Bronchial epithelial cell (primary cell): ENCODE data around the gene DNAJC5. TPM values are rescaled to one million over a fixed set of nuclear protein-coding genes. Genes with fewer than 3 reads are reported as not detected.

ENCODE experiments used
- DNase-seq: peaks from one replicate; pipeline ENCODE4 v3.0.0-alpha.2; 2010; ENCODE audit warnings: low read depth
- FAIRE-seq: peaks from 2 replicates; lab custom pipeline; 2011; peaks lifted over from hg19 to GRCh38; lab: Jason Lieb, UNC
- H3K27me3 ChIP-seq: 2 replicates; pipeline ENCODE4 v1.5.1; 2011; ENCODE audit warnings: low read length; ENCODE audit not compliant: control insufficient read depth, insufficient read depth
- H3K36me3 ChIP-seq: 2 replicates; pipeline ENCODE4 v1.5.1; 2011; ENCODE audit warnings: low read length; ENCODE audit not compliant: control insufficient read depth, insufficient read depth
- H3K4me3 ChIP-seq: 2 replicates; pipeline ENCODE4 v1.5.1; 2011; ENCODE audit warnings: mild to moderate bottlenecking, low read depth, low read length, control low read depth
- total RNA-seq: library from RNA; depleted of rRNA; stranded (reverse); fragments of >200 nt; gene quantifications from 2 replicates; pipeline ENCODE4 v1.2.1, GENCODE V29; 2014
- TF ChIP-seq, protein P1 (sequence below): IDR thresholded peaks from 2 replicates; pipeline ENCODE4 v1.5.1; 2011; ENCODE audit warnings: mild to moderate bottlenecking, moderate library complexity, low read length, control low read depth, inconsistent platforms; ENCODE audit not compliant: insufficient read depth, severe bottlenecking

Gene DNAJC5
- total RNA-seq, 1 donor from 2014 or later, result 121 TPM

DNA sequence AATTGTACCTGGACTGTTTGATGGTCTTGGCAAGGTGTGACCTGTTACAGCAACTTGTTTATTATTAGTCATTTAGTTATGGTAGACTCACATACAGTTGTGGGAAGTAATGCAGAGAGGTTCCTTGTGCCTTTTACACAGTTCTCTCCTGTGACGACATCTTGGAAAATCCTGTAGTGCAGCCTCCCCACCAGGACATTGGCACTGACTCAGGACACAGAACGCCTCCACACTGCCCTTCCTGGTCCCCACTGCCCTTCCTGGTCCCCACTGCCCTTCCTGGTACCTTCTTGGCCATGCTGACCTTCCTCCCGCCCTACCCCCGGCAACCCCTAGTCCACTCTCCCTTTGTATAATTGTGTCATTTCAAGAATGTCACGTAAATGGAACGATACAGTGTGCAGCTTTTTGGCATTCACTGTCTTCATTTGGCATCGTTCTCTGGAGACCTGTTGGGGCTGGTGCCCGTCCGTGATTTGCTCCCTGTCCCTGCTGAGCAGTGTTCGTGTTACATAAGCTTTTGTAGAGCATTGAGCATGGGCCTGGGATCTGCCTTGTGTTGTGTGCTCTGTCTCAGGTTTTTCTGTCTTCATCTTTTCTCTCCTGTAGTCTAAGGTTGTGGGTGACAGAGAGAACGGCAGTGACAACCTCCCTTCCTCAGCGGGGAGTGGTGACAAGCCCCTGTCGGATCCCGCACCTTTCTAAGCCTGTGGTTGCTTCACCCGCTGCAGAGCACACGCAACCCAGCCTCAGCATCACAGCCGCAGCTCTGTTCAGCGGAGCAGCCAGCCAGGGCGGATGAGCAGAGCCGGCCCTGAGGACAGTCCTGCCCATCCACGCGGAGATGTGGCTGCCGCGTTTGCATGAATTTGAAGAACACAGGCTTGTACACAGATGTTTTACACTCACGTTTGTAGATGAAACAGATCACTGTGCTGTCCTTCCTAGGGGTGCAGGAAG lies 5.4 kb upstream of the DNAJC5 start:
- TF ChIP-seq, protein P1, sequence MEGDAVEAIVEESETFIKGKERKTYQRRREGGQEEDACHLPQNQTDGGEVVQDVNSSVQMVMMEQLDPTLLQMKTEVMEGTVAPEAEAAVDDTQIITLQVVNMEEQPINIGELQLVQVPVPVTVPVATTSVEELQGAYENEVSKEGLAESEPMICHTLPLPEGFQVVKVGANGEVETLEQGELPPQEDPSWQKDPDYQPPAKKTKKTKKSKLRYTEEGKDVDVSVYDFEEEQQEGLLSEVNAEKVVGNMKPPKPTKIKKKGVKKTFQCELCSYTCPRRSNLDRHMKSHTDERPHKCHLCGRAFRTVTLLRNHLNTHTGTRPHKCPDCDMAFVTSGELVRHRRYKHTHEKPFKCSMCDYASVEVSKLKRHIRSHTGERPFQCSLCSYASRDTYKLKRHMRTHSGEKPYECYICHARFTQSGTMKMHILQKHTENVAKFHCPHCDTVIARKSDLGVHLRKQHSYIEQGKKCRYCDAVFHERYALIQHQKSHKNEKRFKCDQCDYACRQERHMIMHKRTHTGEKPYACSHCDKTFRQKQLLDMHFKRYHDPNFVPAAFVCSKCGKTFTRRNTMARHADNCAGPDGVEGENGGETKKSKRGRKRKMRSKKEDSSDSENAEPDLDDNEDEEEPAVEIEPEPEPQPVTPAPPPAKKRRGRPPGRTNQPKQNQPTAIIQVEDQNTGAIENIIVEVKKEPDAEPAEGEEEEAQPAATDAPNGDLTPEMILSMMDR, result no peak
- Histone ChIP-seq H3K36me3 (peaks cover 44% of the 10 kb centered on the region), H3K27me3 (no peaks in the 10 kb centered on the region), H3K4me3 (no peak overlapping the region)
- FAIRE-seq, result peak; percentile 83
- peak; percentile 89 for DNase-seq

DNA sequence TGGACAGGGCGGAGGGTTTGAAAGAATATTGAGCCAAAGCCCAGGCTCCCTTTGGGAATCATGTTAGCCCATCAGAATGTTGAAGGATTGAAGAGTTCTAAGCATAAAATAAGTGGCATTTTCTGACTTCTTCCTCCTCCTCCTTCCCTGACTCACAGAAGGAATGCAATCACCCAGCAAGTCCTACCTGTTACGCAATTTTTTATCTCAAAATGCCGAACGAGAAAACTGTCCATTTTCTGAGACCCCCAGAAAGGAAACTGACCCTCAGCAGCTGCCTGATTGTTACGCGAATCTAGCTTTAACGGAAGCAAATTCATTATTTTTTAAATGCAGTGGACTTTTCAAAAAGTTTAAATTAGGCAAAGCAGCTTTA lies 4.7 kb upstream of the DNAJC5 start:
- DNase-seq (peak; percentile 52), FAIRE-seq (no peak)
- H3K36me3 ChIP-seq, result peaks cover 40% of the 10 kb centered on the region
- TF ChIP-seq, protein P1, result no peak
- H3K4me3 ChIP-seq, result no peak overlapping the region
- no peaks in the 10 kb centered on the region for H3K27me3 ChIP-seq

DNA sequence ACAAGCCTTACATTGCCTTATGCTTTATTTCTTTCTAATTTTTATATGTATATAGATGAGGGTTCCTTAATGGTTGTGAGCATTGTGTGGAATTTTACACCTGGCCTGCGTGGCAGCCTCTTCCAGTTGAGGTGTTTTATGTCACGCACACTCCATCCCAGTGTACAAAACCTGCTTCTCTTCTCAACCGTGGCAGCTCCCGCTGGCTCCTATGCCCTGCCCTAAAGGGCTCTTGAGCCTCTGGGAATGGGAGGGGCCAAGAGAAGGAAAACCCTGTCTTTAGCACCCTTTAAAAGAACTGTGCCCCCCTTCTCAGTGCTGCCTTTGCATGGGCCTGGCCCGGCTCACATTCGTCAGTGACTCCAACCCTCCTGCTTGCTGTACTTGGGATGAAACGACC lies 4.3 kb upstream of the DNAJC5 start:
- TF ChIP-seq, protein P1, result no peak
- DNase-seq (no peak), FAIRE-seq (no peak)
- H3K27me3 ChIP-seq, result no peaks in the 10 kb centered on the region
- H3K4me3 ChIP-seq, result no peak overlapping the region
- peaks cover 37% of the 10 kb centered on the region for H3K36me3 ChIP-seq

DNA sequence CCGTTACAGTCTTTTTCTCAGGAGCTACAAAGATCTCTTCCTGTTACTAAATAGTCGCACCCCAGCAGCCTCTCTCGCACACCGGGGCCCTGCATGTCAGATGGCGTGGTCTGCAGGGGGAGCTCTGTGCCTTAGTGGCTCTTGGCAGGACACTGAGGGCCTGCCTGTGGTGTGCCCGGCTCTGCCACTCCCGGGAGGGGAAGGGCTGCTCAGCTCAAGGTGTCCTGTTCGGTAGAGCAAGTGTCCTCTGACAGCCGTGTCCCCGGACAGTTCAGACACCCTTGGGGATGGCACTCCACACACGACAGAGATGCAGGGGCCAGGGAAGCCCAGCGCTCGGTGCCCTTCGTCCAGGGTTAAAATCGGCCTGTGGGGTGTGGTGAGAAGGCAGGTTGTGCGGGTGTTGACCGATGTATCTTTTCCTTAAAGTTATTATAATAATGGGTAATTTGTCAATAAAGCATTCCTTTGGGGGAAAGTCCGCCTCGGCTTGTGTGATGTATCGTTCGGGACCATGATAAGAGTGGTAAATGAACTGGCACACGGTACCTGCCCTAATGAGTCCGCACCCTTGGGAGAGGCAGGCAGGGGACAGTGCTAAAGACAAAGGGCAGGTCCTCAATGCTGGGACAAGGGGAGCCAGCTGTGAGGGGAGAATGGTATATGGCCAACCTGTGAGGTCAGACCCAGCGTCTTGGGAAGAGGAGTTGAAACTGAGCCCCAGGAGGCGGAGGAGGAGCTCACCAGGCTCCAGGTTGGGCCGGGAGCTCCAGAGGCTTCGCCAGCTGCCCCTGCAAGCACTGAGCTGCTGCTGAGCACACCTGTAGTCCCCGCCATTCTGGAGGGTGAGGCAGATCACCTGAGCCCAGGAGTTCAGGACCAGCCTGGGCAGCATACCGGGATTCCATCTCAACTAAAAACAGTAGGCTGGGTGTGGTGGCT lies 3.6 kb upstream of the DNAJC5 start:
- no peaks in the 10 kb centered on the region for H3K27me3 ChIP-seq
- TF ChIP-seq, protein P1, result no peak
- FAIRE-seq (no peak), DNase-seq (no peak)
- H3K4me3 ChIP-seq, result no peak overlapping the region
- peaks cover 33% of the 10 kb centered on the region for H3K36me3 ChIP-seq

DNA sequence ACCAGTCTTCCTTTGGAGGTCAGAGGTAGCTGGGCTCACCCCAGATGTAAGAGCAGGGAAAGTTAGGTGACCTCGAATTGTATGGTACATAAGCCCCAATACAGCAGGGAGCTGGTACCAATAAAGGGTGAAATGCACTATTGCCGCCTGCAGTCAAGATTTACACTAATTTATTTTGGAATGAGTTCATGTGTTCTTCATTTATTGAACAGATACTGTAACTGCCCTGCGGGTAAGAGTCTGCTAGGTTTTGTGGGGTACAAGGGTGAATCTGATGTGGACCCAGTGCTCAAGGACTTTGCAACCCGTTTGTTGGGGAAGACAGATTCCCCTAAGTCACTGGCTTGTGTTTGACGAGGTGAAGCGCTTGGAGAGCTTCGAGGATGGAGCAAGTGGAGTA lies 2.5 kb upstream of the DNAJC5 start:
- Histone ChIP-seq H3K4me3 (no peak overlapping the region), H3K27me3 (no peaks in the 10 kb centered on the region), H3K36me3 (peaks cover 26% of the 10 kb centered on the region)
- FAIRE-seq (no peak), DNase-seq (no peak)
- TF ChIP-seq, protein P1, result no peak
